Measurements from ENCODE around the gene ETV6. TPM values are rescaled to one million over a fixed set of nuclear protein-coding genes. Genes with fewer than 3 reads are reported as not detected.

ETV6 gene
- total RNA-seq, 1 experiment from 2014 or later = 17.2 TPM

GRCh38 chr12:11725686-11726085, 76.2 kb downstream of the ETV6 start:
- no TSS peak for BruUV-seq (replicated peaks)
- DNase-seq (ENCODE audit: low read depth, low spot score) = no peak
- H3K36me3 ChIP-seq (ENCODE audit: control insufficient read depth, insufficient read depth, low read length) = no peaks in the 10 kb centered on the region
- TF ChIP-seq POLR2AphosphoS5 (IDR thresholded peaks at IDR 0.05; ENCODE audit: low read depth, low read length) = no peak
- no peak for TF ChIP-seq REST (IDR thresholded peaks at IDR 0.05; ENCODE audit: insufficient read depth in 1 of 2, low read depth in 2 of 2, low read length in 1 of 2)
- TF ChIP-seq CTCF (IDR thresholded peaks at IDR 0.05) = no peak
- TF ChIP-seq TCF7L2 (IDR thresholded peaks at IDR 0.05; ENCODE audit: low read depth, low read length) = no peak
- TF ChIP-seq SIN3A (IDR thresholded peaks at IDR 0.05; ENCODE audit: borderline replicate concordance, insufficient read depth, low read depth, low read length) = no peak
- H3K4me1 ChIP-seq (ENCODE audit: control insufficient read depth, insufficient read depth, low read length) = no peaks in the 10 kb centered on the region
- intact Hi-C loops (cut with micrococcal nuclease; ENCODE audit: unreplicated experiment) = no loop called here
- in situ Hi-C loops (cut with HindIII; ENCODE audit: low pct_unique_long_range_greater_than_20kb, low sequenced_read_pairs) = no loop called here
- no peak for ATAC-seq
- no peaks in the 10 kb centered on the region for H3K27me3 ChIP-seq (ENCODE audit: control insufficient read depth, insufficient read depth, low read length)
- CTCF ChIA-PET = no interaction called here
- POLR2A ChIA-PET = no interaction called here
- H3K9me3 ChIP-seq (ENCODE audit: control insufficient read depth, insufficient read depth, low read depth, low read length) = no peaks in the 10 kb centered on the region
- no peak overlapping the region for H3K4me3 ChIP-seq (ENCODE audit: low read depth in 2 of 2, low read length in 2 of 2)
- H3K27ac ChIP-seq (ENCODE audit: low read length) = no peak overlapping the region

GRCh38 chr12:11726659-11727058, 77.2 kb downstream of the ETV6 start:
- Histone ChIP-seq H3K27ac (ENCODE audit: low read length) (no peak overlapping the region), H3K4me3 (ENCODE audit: low read depth in 2 of 2, low read length in 2 of 2) (no peak overlapping the region), H3K9me3 (ENCODE audit: control insufficient read depth, insufficient read depth, low read depth, low read length) (no peaks in the 10 kb centered on the region), H3K36me3 (ENCODE audit: control insufficient read depth, insufficient read depth, low read length) (no peaks in the 10 kb centered on the region), H3K27me3 (ENCODE audit: control insufficient read depth, insufficient read depth, low read length) (no peaks in the 10 kb centered on the region), H3K4me1 (ENCODE audit: control insufficient read depth, insufficient read depth, low read length) (no peaks in the 10 kb centered on the region)
- ChIA-PET CTCF (no interaction called here), POLR2A (no interaction called here)
- no peak for TF ChIP-seq TCF7L2 (IDR thresholded peaks at IDR 0.05; ENCODE audit: low read depth, low read length)
- no peak for TF ChIP-seq SIN3A (IDR thresholded peaks at IDR 0.05; ENCODE audit: borderline replicate concordance, insufficient read depth, low read depth, low read length)
- TF ChIP-seq POLR2AphosphoS5 (IDR thresholded peaks at IDR 0.05; ENCODE audit: low read depth, low read length) = no peak
- TF ChIP-seq CTCF (IDR thresholded peaks at IDR 0.05) = no peak
- no peak for TF ChIP-seq REST (IDR thresholded peaks at IDR 0.05; ENCODE audit: insufficient read depth in 1 of 2, low read depth in 2 of 2, low read length in 1 of 2)
- DNase-seq (ENCODE audit: low read depth, low spot score) (no peak), ATAC-seq (no peak)
- no TSS peak for BruUV-seq (replicated peaks)
- in situ Hi-C loops (cut with HindIII; ENCODE audit: low pct_unique_long_range_greater_than_20kb, low sequenced_read_pairs) = no loop called here
- intact Hi-C loops (cut with micrococcal nuclease; ENCODE audit: unreplicated experiment) = no loop called here

Data from Panc1 (cell line).